HL-60 (cell line): ENCODE results near the gene LHCGR.
A peak's percentile ranks its signal among the peaks of the same experiment; 100 is the strongest.

Experiments
- DNase-seq, 2 experiments: peaks; one replicate each; pipeline ENCODE4 v3.0.0-alpha.2; 2010 to 2020; ENCODE audit warnings: low read depth in 1 of 2, low spot score in 1 of 2
- H3K27ac ChIP-seq: fragments of 250-450 bp; sonication (Bioruptor Pico); replicated peaks from 2 replicates; pipeline ENCODE4 v1.5.1; 2020; ENCODE audit warnings: mild to moderate bottlenecking, moderate library complexity
- H3K27me3 ChIP-seq: fragments of 250-450 bp; sonication (Bioruptor Pico); 2 replicates; pipeline ENCODE4 v1.5.1; 2021; ENCODE audit warnings: mild to moderate bottlenecking, moderate library complexity; ENCODE audit not compliant: insufficient read depth, poor library complexity, severe bottlenecking
- H3K4me3 ChIP-seq: replicated peaks from 2 replicates; pipeline ENCODE4 v1.5.1; 2011; ENCODE audit warnings: mild to moderate bottlenecking, control low read depth, low read length; ENCODE audit not compliant: insufficient read depth
- GABPA ChIP-seq: IDR thresholded peaks from 2 replicates; pipeline ENCODE4 v1.6.1; 2012; ENCODE audit warnings: low read depth
- POLR2AphosphoS5 ChIP-seq: IDR thresholded peaks from 2 replicates; pipeline ENCODE4 v1.6.1; 2012; ENCODE audit warnings: low read depth
- SPI1 ChIP-seq: IDR thresholded peaks from 2 replicates; pipeline ENCODE4 v1.6.1; 2012; ENCODE audit warnings: low read depth, mild to moderate bottlenecking, borderline replicate concordance
- TF ChIP-seq, protein P1 (sequence below): IDR thresholded peaks from 2 replicates; pipeline ENCODE4 v1.6.1; 2012; ENCODE audit warnings: low read depth; ENCODE audit not compliant: insufficient replicate concordance
- TF ChIP-seq, protein P2 (sequence below): IDR thresholded peaks from one replicate; pipeline ENCODE4 v1.5.1; 2011; ENCODE audit warnings: low read length, control low read depth, inconsistent platforms; ENCODE audit not compliant: insufficient read depth

The LHCGR gene

GRCh38 chr2:48715042-48715899, 40.3 kb downstream of the LHCGR start:
- no peak overlapping the region for H3K27ac ChIP-seq
- TF ChIP-seq, protein P1, sequence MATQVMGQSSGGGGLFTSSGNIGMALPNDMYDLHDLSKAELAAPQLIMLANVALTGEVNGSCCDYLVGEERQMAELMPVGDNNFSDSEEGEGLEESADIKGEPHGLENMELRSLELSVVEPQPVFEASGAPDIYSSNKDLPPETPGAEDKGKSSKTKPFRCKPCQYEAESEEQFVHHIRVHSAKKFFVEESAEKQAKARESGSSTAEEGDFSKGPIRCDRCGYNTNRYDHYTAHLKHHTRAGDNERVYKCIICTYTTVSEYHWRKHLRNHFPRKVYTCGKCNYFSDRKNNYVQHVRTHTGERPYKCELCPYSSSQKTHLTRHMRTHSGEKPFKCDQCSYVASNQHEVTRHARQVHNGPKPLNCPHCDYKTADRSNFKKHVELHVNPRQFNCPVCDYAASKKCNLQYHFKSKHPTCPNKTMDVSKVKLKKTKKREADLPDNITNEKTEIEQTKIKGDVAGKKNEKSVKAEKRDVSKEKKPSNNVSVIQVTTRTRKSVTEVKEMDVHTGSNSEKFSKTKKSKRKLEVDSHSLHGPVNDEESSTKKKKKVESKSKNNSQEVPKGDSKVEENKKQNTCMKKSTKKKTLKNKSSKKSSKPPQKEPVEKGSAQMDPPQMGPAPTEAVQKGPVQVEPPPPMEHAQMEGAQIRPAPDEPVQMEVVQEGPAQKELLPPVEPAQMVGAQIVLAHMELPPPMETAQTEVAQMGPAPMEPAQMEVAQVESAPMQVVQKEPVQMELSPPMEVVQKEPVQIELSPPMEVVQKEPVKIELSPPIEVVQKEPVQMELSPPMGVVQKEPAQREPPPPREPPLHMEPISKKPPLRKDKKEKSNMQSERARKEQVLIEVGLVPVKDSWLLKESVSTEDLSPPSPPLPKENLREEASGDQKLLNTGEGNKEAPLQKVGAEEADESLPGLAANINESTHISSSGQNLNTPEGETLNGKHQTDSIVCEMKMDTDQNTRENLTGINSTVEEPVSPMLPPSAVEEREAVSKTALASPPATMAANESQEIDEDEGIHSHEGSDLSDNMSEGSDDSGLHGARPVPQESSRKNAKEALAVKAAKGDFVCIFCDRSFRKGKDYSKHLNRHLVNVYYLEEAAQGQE: no peak
- TF ChIP-seq, protein P2, sequence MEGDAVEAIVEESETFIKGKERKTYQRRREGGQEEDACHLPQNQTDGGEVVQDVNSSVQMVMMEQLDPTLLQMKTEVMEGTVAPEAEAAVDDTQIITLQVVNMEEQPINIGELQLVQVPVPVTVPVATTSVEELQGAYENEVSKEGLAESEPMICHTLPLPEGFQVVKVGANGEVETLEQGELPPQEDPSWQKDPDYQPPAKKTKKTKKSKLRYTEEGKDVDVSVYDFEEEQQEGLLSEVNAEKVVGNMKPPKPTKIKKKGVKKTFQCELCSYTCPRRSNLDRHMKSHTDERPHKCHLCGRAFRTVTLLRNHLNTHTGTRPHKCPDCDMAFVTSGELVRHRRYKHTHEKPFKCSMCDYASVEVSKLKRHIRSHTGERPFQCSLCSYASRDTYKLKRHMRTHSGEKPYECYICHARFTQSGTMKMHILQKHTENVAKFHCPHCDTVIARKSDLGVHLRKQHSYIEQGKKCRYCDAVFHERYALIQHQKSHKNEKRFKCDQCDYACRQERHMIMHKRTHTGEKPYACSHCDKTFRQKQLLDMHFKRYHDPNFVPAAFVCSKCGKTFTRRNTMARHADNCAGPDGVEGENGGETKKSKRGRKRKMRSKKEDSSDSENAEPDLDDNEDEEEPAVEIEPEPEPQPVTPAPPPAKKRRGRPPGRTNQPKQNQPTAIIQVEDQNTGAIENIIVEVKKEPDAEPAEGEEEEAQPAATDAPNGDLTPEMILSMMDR: no peak
- TF ChIP-seq GABPA: no peak
- TF ChIP-seq POLR2AphosphoS5: no peak
- TF ChIP-seq SPI1: no peak
- H3K27me3 ChIP-seq: no peaks in the 10 kb centered on the region
- DNase-seq: peak in 1 of 2 experiments; percentile 30
- H3K4me3 ChIP-seq: no peak overlapping the region

DNA sequence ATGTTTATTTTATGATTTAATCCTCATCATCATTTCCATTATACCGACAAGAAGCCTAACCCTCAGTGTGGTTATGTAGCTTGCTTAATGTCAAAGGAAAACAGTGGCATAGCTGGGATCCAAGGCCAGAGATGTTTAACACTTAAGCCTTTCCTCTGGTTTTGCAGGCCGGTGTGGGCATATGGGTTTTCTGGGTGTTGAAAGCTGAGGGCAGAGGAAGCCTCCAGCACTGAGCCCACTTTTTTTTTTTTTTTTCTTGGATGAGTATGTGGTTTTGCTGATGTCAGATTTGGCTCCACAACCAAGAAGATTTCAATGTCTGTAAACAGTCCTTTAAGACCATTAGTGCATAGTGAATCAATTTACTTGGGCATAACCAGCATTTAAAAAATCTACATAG, 41.3 kb downstream of the LHCGR start:
- TF ChIP-seq POLR2AphosphoS5 (no peak), SPI1 (no peak), GABPA (no peak)
- TF ChIP-seq, protein P1: no peak
- TF ChIP-seq, protein P2: no peak
- no peaks in the 10 kb centered on the region for H3K27me3 ChIP-seq
- no peak for DNase-seq
- no peak overlapping the region for H3K27ac ChIP-seq
- no peak overlapping the region for H3K4me3 ChIP-seq

DNA sequence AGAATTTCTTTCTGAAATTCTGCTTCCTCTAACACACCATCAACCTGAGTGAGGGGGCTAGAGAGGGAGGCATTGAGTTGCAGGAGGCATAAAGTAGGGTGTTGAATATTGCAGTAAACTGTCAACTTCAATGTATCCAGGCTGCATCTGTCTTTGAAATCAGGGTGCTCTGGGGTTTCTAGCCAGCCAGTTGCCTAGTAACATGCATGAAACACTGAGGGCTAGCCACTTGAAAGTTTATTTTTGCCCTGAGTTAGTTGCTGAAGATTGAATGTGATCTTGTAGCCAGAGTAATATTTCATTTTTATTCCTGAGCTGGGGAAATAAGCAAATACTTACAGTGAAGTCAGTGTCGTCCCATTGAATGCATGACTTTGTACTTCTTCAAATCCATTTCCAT, 41.9 kb downstream of the LHCGR start:
- DNase-seq: no peak
- Histone ChIP-seq H3K27me3 (no peaks in the 10 kb centered on the region), H3K4me3 (no peak overlapping the region), H3K27ac (no peak overlapping the region)
- no peak for TF ChIP-seq SPI1
- no peak for TF ChIP-seq GABPA

DNA sequence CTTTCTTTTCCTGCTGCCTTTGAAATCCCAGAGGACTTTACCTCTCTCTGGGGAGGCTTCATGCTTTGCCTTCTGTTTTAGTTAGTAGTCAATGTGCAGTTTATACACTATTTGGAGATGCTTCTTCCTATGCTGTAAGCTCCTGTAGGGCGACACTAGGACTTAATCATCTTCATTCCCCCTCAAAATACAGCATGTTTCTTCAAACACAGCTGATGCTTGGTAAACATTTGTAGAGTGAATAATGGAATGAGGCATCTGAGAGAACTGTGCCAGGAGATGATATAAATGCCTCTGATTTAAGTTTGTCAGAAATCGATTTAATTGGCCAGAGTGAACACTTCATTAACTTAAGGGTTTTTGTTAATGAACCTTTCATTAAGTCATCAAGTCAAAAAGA, 43.4 kb downstream of the LHCGR start:
- Histone ChIP-seq H3K27me3 (no peaks in the 10 kb centered on the region), H3K4me3 (no peak overlapping the region), H3K27ac (no peak overlapping the region)
- TF ChIP-seq SPI1: no peak
- TF ChIP-seq, protein P1: no peak
- TF ChIP-seq, protein P2: no peak
- no peak for TF ChIP-seq GABPA
- TF ChIP-seq POLR2AphosphoS5: no peak
- no peak for DNase-seq
